ENCODE results near the gene CDH2.

Gene CDH2

GRCh38 chr18:28045176-28045810, 131.6 kb downstream of the CDH2 start:
- DNase-seq (ENCODE audit: low spot score) (no peak), FAIRE-seq (no peak)

GRCh38 chr18:28044036-28044435, 132.9 kb downstream of the CDH2 start:
- no peak for FAIRE-seq
- no peak for DNase-seq (ENCODE audit: low spot score)

GRCh38 chr18:28043631-28044030, 133.3 kb downstream of the CDH2 start:
- DNase-seq (ENCODE audit: low spot score) (no peak), FAIRE-seq (no peak)

- FAIRE-seq, result no peak
These were observed 135.6 kb downstream of the CDH2 start for GRCh38 chr18:28041366-28041765.

GRCh38 chr18:28040716-28041115, 136.2 kb downstream of the CDH2 start:
- FAIRE-seq (no peak), DNase-seq (ENCODE audit: low spot score) (no peak)

More at GRCh38 chr18:28041366-28041765, 135.6 kb downstream of the CDH2 start:
- DNase-seq (ENCODE audit: low spot score), result no peak

GRCh38 chr18:28040211-28040610, 136.7 kb downstream of the CDH2 start:
- FAIRE-seq (no peak), DNase-seq (ENCODE audit: low spot score) (no peak)

GRCh38 chr18:28039691-28040090, 137.2 kb downstream of the CDH2 start:
- no peak for FAIRE-seq
- no peak for DNase-seq (ENCODE audit: low spot score)

- DNase-seq (ENCODE audit: low spot score) (peak; percentile 1), FAIRE-seq (no peak)
These were observed 137.9 kb downstream of the CDH2 start for GRCh38 chr18:28039078-28039477.

GRCh38 chr18:28036488-28036887, 140.4 kb downstream of the CDH2 start:
- FAIRE-seq (no peak), DNase-seq (ENCODE audit: low spot score) (no peak)

- no peak for FAIRE-seq
- no peak for DNase-seq (ENCODE audit: low spot score)
These were observed 142.4 kb downstream of the CDH2 start for GRCh38 chr18:28034567-28034966.

GRCh38 chr18:28032177-28032576, 144.8 kb downstream of the CDH2 start:
- FAIRE-seq, result no peak

GRCh38 chr18:28030458-28030857, 146.5 kb downstream of the CDH2 start:
- no peak for DNase-seq (ENCODE audit: low spot score)
- FAIRE-seq, result no peak

More at GRCh38 chr18:28032177-28032576, 144.8 kb downstream of the CDH2 start:
- no peak for DNase-seq (ENCODE audit: low spot score)

GRCh38 chr18:28027755-28028154, 149.2 kb downstream of the CDH2 start:
- FAIRE-seq, result no peak
- no peak for DNase-seq (ENCODE audit: low spot score)

GRCh38 chr18:28019425-28020108, 157.4 kb downstream of the CDH2 start:
- no peak for DNase-seq (ENCODE audit: low spot score)
- no peak for FAIRE-seq

- DNase-seq (ENCODE audit: low spot score), result no peak
- FAIRE-seq, result no peak
These were observed 158.6 kb downstream of the CDH2 start for GRCh38 chr18:28018351-28018750.

GRCh38 chr18:28015671-28016070, 161.3 kb downstream of the CDH2 start:
- DNase-seq (ENCODE audit: low spot score) (no peak), FAIRE-seq (no peak)

- FAIRE-seq, result no peak
- DNase-seq (ENCODE audit: low spot score), result no peak
These were observed 163.9 kb downstream of the CDH2 start for GRCh38 chr18:28013066-28013465.

GRCh38 chr18:28012336-28012735, 164.6 kb downstream of the CDH2 start:
- DNase-seq (ENCODE audit: low spot score) (no peak), FAIRE-seq (no peak)

GRCh38 chr18:28009589-28009988, 167.3 kb downstream of the CDH2 start:
- no peak for DNase-seq (ENCODE audit: low spot score)
- FAIRE-seq, result no peak

GRCh38 chr18:28007841-28008240, 169.1 kb downstream of the CDH2 start:
- DNase-seq (ENCODE audit: low spot score), result no peak
- no peak for FAIRE-seq

- FAIRE-seq (no peak), DNase-seq (ENCODE audit: low spot score) (no peak)
These were observed 171.8 kb downstream of the CDH2 start for GRCh38 chr18:28005164-28005563.

GRCh38 chr18:28004606-28005005, 172.3 kb downstream of the CDH2 start:
- no peak for DNase-seq (ENCODE audit: low spot score)
- FAIRE-seq, result no peak

- no peak for FAIRE-seq
These were observed 173.5 kb downstream of the CDH2 start for GRCh38 chr18:28003451-28003850.

More at GRCh38 chr18:28003451-28003850, 173.5 kb downstream of the CDH2 start:
- no peak for DNase-seq (ENCODE audit: low spot score)

Measured in urothelium cell line (cell line).